Lung (tissue), 12 donors: ENCODE results near the gene REEP1. TPM values are rescaled to one million over a fixed set of nuclear protein-coding genes. Genes with fewer than 3 reads are reported as not detected.

Experiments used
- ATAC-seq: fragments of 200-7000 bp; cut with Tn5 transposase; one replicate; pipeline ENCODE4 v1.9.1; 2020; ENCODE audit warnings: moderate number of reproducible peaks; ENCODE audit not compliant: insufficient read depth, low FRiP score
- DNase-seq, 3 donors: peaks; one replicate each; pipeline ENCODE4 v3.0.0-alpha.2; 2013 to 2017
- H3K27ac ChIP-seq, 2 donors: one replicate each; pipeline ENCODE4 v1.5.1; 2013; ENCODE audit warnings: mild to moderate bottlenecking in 2 of 2, moderate library complexity in 2 of 2, control low read depth in 1 of 2, inconsistent platforms in 1 of 2, low read depth in 1 of 2, low read length in 1 of 2
- H3K27me3 ChIP-seq, 3 donors: one replicate each; pipeline ENCODE4 v1.5.1; 2013; ENCODE audit warnings: low read length in 2 of 3; ENCODE audit not compliant: control insufficient read depth in 3 of 3, insufficient read depth in 3 of 3
- H3K36me3 ChIP-seq, 4 donors: one replicate each; pipeline ENCODE4 v1.5.1; 2013; ENCODE audit warnings: low read length in 4 of 4, mild to moderate bottlenecking in 1 of 4, moderate library complexity in 1 of 4; ENCODE audit not compliant: control insufficient read depth in 4 of 4, insufficient read depth in 4 of 4
- H3K4me1 ChIP-seq, 5 donors: one replicate each; pipeline ENCODE4 v1.5.1; 2013; ENCODE audit warnings: low read length in 5 of 5, mild to moderate bottlenecking in 2 of 5, moderate library complexity in 1 of 5; ENCODE audit not compliant: control insufficient read depth in 5 of 5, insufficient read depth in 5 of 5
- H3K4me3 ChIP-seq: one replicate; pipeline ENCODE4 v1.5.1; 2013; ENCODE audit warnings: mild to moderate bottlenecking, control low read depth, moderate library complexity
- H3K9ac ChIP-seq, 2 donors: one replicate each; pipeline ENCODE4 v1.5.1; 2013; ENCODE audit warnings: low read length in 2 of 2, control low read depth in 1 of 2; ENCODE audit not compliant: insufficient read depth in 1 of 2
- H3K9me3 ChIP-seq, 4 donors: one replicate each; pipeline ENCODE4 v1.5.1; 2013; ENCODE audit warnings: low read length in 3 of 4, mild to moderate bottlenecking in 1 of 4, moderate library complexity in 1 of 4; ENCODE audit not compliant: control insufficient read depth in 4 of 4, insufficient read depth in 3 of 4
- WGBS, 2 donors: extraction: QIAGEN DNeasy Blood & Tissue Kit; methylation state at CpG; one replicate each; pipeline ENCODE4 v1.1.7; 2013; 5-methylcytosine and 5-hydroxymethylcytosine counted together
- polyA plus RNA-seq, 2 donors: library from polyadenylated mRNA; stranded (reverse); fragments of 200-250 nt; gene quantifications; one replicate each; pipeline ENCODE4 v1.2.1, GENCODE V29; 2013
- total RNA-seq, 2 donors: library from RNA; depleted of rRNA in 1 of 2; stranded (reverse); fragments of >200 nt in 1 of 2; gene quantifications; one replicate each; pipeline ENCODE4 v1.2.1, GENCODE V29; 2014 to 2021
- TF ChIP-seq, protein P1 (sequence below): IDR thresholded peaks from 2 replicates; pipeline ENCODE4 v1.5.1; 2012; ENCODE audit warnings: mild to moderate bottlenecking; ENCODE audit errors: control extremely low read depth, extremely low read depth
- donor health status: control.
- donor health status: control.
- donor health status: Bipolar disorder and iron deficiency.
- donor health status: healthy.
- donor health status: DM: yes; HTN: yes; CAD: no.

REEP1 gene
- total and polyA plus RNA-seq, 4 donors: 2.4 to 19.7 (median 5.4) TPM

- H3K9me3 ChIP-seq: peaks cover 0 to 5% (median 2%) of the 10 kb centered on the region in 4 donors
- no peak for DNase-seq
- H3K27ac ChIP-seq: no peak overlapping the region
- no peak overlapping the region for H3K4me3 ChIP-seq
- 92 to 96% methylated on average over 2 of the region's 2 CpGs for WGBS, 2 donors
- no peak for ATAC-seq
- H3K27me3 ChIP-seq: no peaks in the 10 kb centered on the region
- no peak overlapping the region for H3K9ac ChIP-seq
- H3K4me1 ChIP-seq: no peaks in the 10 kb centered on the region
- TF ChIP-seq, protein P1, sequence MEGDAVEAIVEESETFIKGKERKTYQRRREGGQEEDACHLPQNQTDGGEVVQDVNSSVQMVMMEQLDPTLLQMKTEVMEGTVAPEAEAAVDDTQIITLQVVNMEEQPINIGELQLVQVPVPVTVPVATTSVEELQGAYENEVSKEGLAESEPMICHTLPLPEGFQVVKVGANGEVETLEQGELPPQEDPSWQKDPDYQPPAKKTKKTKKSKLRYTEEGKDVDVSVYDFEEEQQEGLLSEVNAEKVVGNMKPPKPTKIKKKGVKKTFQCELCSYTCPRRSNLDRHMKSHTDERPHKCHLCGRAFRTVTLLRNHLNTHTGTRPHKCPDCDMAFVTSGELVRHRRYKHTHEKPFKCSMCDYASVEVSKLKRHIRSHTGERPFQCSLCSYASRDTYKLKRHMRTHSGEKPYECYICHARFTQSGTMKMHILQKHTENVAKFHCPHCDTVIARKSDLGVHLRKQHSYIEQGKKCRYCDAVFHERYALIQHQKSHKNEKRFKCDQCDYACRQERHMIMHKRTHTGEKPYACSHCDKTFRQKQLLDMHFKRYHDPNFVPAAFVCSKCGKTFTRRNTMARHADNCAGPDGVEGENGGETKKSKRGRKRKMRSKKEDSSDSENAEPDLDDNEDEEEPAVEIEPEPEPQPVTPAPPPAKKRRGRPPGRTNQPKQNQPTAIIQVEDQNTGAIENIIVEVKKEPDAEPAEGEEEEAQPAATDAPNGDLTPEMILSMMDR: no peak
- no peaks in the 10 kb centered on the region for H3K36me3 ChIP-seq
Measured at GRCh38 chr2:86272111-86272510, 65.3 kb downstream of the REEP1 start.

- Histone ChIP-seq H3K27ac (no peak overlapping the region), H3K36me3 (no peaks in the 10 kb centered on the region), H3K4me1 (no peaks in the 10 kb centered on the region), H3K27me3 (no peaks in the 10 kb centered on the region), H3K9me3 (peaks cover 0 to 5% (median 2%) of the 10 kb centered on the region in 4 donors), H3K4me3 (no peak overlapping the region), H3K9ac (no peak overlapping the region)
- ATAC-seq (no peak), DNase-seq (no peak)
- TF ChIP-seq, protein P1: no peak
Measured at GRCh38 chr2:86271248-86271647, 66.2 kb downstream of the REEP1 start.

GRCh38 chr2:86263956-86264355 is 73.5 kb downstream of the REEP1 start:
- TF ChIP-seq, protein P1: no peak
- Histone ChIP-seq H3K9ac (no peak overlapping the region), H3K4me3 (no peak overlapping the region), H3K4me1 (no peaks in the 10 kb centered on the region), H3K27me3 (no peaks in the 10 kb centered on the region), H3K27ac (no peak overlapping the region), H3K36me3 (no peaks in the 10 kb centered on the region), H3K9me3 (no peaks in the 10 kb centered on the region)
- no peak for ATAC-seq
- no peak for DNase-seq
- 88 to 94% methylated on average over 6 of the region's 6 CpGs for WGBS, 2 donors

GRCh38 chr2:86260978-86261377 is 76.4 kb downstream of the REEP1 start:
- H3K9me3 ChIP-seq: no peaks in the 10 kb centered on the region
- H3K9ac ChIP-seq: no peak overlapping the region
- H3K36me3 ChIP-seq: no peaks in the 10 kb centered on the region
- TF ChIP-seq, protein P1: no peak
- no peak overlapping the region for H3K4me3 ChIP-seq
- 90 to 94% methylated on average over 2 of the region's 2 CpGs for WGBS, 2 donors
- no peak for ATAC-seq
- no peak for DNase-seq
- no peak overlapping the region for H3K27ac ChIP-seq
- H3K4me1 ChIP-seq: peaks cover 0 to 1% (median 0%) of the 10 kb centered on the region in 5 donors
- no peaks in the 10 kb centered on the region for H3K27me3 ChIP-seq
